ENCODE measurements around the gene TUT7.
A peak's percentile ranks its signal among the peaks of the same experiment; 100 is the strongest.

The TUT7 gene

GRCh38 chr9:86252870-86253269 is 101.3 kb downstream of the TUT7 start:
- DNase-seq (ENCODE audit: low read depth), result no peak

DNA sequence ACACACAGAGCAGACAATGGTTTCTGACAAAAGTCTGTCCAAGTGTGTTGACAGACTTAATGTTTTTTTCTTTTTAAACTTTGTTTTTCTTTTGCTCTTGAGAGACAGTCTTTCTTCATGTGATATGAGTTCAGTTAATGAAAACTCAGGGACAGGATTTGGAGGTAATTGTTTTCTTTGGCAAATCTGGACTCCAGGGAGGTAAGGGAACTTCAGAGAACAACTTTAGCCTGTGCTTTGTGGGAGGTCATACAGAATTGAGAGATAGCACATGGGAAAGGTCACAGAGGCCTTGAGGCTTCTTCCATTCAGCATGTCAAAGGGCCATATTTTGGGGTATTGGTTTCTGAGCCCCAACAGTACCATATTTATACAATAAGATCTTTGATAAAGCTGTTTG is 104.1 kb downstream of the TUT7 start:
- no peak for DNase-seq (ENCODE audit: low read depth)

DNA sequence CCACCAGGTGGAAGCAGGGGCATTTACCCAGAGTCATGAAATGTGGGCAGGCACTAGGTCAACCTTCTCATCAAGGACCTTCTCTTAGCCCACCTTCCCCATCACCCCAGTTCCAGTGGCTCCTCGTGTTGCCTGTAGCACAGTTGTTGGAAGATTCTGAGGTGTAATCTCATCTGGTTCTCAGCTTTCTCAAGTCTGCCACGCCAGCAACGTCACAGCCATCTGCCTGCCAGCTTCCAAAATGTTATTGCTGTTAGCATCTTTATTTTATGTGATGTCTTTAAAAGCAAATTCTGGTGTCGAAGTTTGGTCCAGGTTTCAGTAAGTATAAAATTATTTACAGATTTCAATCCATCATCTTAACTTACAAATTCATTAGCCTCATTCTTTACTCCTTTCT is 105.5 kb downstream of the TUT7 start:
- no peak for DNase-seq (ENCODE audit: low read depth)

- peak; percentile 39 for DNase-seq (ENCODE audit: low read depth)
Observed at GRCh38 chr9:86246752-86247161, 107.5 kb downstream of the TUT7 start.

GRCh38 chr9:86242071-86242470 is 112.1 kb downstream of the TUT7 start:
- DNase-seq (ENCODE audit: low read depth), result no peak

- DNase-seq (ENCODE audit: low read depth), result no peak
Observed at GRCh38 chr9:86241216-86241615, 113.0 kb downstream of the TUT7 start.

- DNase-seq (ENCODE audit: low read depth), result no peak
Observed at GRCh38 chr9:86238861-86239770, 115.1 kb downstream of the TUT7 start.
